ENCODE data around the gene EIF4G1. TPM values are rescaled to one million over a fixed set of nuclear protein-coding genes. Genes with fewer than 3 reads are reported as not detected.

EIF4G1 gene
- total and polyA plus RNA-seq, 2 donors (not counting 3 experiments of a cell fraction or from before 2014, with no cell fraction given), result 355 to 532 TPM

DNA sequence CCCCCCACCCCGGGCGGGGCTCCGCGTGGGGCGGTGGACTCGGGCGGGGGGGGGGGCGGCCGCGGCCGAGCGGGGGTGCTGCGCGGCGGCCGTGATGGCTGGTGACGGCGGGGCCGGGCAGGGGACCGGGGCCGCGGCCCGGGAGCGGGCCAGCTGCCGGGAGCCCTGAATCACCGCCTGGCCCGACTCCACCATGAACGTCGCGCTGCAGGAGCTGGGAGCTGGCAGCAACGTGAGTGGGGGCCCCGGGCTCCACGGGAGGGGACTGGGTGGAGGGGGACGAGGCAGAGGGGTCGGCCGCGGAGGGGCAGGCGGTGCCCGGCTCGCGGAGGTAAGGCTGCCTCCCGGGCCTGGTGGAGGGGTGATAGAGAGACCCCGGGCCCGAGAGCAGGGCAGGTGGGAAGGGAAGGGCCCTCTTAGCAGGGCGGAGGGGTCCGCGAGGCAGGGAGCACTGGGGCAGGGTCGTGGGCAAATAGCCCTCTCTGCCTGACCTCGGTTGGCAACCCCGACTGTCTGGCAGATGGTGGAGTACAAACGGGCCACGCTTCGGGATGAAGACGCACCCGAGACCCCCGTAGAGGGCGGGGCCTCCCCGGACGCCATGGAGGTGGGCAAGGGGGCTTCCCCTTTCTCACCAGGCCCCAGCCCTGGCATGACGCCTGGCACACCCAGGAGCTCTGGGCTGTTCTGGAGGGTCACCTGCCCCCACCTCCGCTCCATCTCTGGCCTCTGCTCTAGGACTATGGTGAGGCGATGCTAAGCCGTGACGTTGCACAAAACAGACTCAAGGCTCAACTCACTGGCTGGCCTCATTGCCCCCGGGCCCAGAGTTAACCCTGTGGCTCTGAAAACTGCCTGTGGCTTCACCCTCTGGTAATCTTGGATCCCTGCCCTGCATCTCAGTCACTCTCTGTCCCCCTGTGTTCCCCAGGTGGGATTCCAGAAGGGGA lies 38.2 kb upstream of the EIF4G1 start, which contains the start of gene ECE2:
TSS of gene ECE2 (plus strand) at position 62 of the 950 bp plus-strand sequence. CDS start at position 194, 132 bp downstream.
- intact Hi-C loops (cut with micrococcal nuclease), result no loop called here
- no peak for FAIRE-seq
- ChIA-PET POLR2A (no interaction called here), CTCF (no interaction called here)
- H3K9ac ChIP-seq (replicated peaks; ENCODE audit: extremely low read depth, insufficient read depth, low read length), result no peak within 1 kb of the TSS
- BruUV-seq (replicated peaks), result no TSS peak
- no peaks in the 10 kb centered on the region for H3K79me2 ChIP-seq (ENCODE audit: control insufficient read depth, insufficient read depth, low read length)
- H4K20me1 ChIP-seq (replicated peaks; ENCODE audit: control insufficient read depth, extremely low read depth, insufficient read depth, low read length), result no peaks in the 10 kb centered on the region
- DNase-seq (ENCODE audit: low read depth, low spot score), result no peak
- H3K27ac ChIP-seq (ENCODE audit: insufficient read depth, low read depth, low read length), result no peak within 1 kb of the TSS
- H3K4me1 ChIP-seq (ENCODE audit: control insufficient read depth, extremely low read depth, insufficient read depth, low read length), result no peaks in the 10 kb centered on the region
- no peaks in the 10 kb centered on the region for H3K9me1 ChIP-seq (replicated peaks; ENCODE audit: control insufficient read depth, extremely low read depth, insufficient read depth, low read length)
- no peaks in the 10 kb centered on the region for H3K36me3 ChIP-seq (ENCODE audit: control insufficient read depth in 2 of 2, extremely low read depth in 1 of 2, insufficient read depth in 2 of 2, low read length in 2 of 2)
- H3K4me3 ChIP-seq (replicated peaks in 1 of 3; ENCODE audit: insufficient read depth in 1 of 3, low read depth in 1 of 3, low read length in 3 of 3), result no peak within 1 kb of the TSS
- H3K4me2 ChIP-seq (ENCODE audit: insufficient read depth, low read length), result no peak within 1 kb of the TSS
- dilution Hi-C loops (cut with MboI; ENCODE audit: extremely low pct_ligation_motif_present, low sequenced_read_pairs), result no loop called here
- H2AFZ ChIP-seq (ENCODE audit: low read depth, low read length), result no peak within 1 kb of the TSS
- no peaks in the 10 kb centered on the region for H3K9me3 ChIP-seq (replicated peaks; ENCODE audit: control insufficient read depth, insufficient read depth, low read length)
- H3K27me3 ChIP-seq (ENCODE audit: control insufficient read depth in 2 of 2, insufficient read depth in 2 of 2, low read length in 2 of 2), result peaks cover 30 to 38% of the 10 kb centered on the region in 2 experiments
- TF ChIP-seq FOS (IDR thresholded peaks at IDR 0.05; ENCODE audit: borderline replicate concordance, insufficient read depth, low read length) (no peak), MYC (IDR thresholded peaks at IDR 0.05; ENCODE audit: low read depth, low read length) (no peak), EZH2 (IDR thresholded peaks at IDR 0.05; ENCODE audit: borderline replicate concordance, low read depth, low read length, severe bottlenecking) (no peak), POLR2AphosphoS5 (IDR thresholded peaks at IDR 0.05; ENCODE audit: insufficient read depth, low read depth, low read length) (no peak), POLR2A (IDR thresholded peaks at IDR 0.05; ENCODE audit: low read depth, low read length) (no peak), GATA2 (IDR thresholded peaks at IDR 0.05; ENCODE audit: insufficient read depth, insufficient read length, low read depth, low read length) (no peak), JUN (IDR thresholded peaks at IDR 0.05; ENCODE audit: borderline replicate concordance, insufficient read depth, insufficient read length, low read depth) (no peak)
- TF ChIP-seq, protein P1, sequence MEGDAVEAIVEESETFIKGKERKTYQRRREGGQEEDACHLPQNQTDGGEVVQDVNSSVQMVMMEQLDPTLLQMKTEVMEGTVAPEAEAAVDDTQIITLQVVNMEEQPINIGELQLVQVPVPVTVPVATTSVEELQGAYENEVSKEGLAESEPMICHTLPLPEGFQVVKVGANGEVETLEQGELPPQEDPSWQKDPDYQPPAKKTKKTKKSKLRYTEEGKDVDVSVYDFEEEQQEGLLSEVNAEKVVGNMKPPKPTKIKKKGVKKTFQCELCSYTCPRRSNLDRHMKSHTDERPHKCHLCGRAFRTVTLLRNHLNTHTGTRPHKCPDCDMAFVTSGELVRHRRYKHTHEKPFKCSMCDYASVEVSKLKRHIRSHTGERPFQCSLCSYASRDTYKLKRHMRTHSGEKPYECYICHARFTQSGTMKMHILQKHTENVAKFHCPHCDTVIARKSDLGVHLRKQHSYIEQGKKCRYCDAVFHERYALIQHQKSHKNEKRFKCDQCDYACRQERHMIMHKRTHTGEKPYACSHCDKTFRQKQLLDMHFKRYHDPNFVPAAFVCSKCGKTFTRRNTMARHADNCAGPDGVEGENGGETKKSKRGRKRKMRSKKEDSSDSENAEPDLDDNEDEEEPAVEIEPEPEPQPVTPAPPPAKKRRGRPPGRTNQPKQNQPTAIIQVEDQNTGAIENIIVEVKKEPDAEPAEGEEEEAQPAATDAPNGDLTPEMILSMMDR (IDR thresholded peaks at IDR 0.05; ENCODE audit: extremely low read depth in 1 of 2, insufficient read depth in 1 of 2, low read depth in 1 of 2, low read length in 2 of 2), result no peak
- TF ChIP-seq, protein P2, sequence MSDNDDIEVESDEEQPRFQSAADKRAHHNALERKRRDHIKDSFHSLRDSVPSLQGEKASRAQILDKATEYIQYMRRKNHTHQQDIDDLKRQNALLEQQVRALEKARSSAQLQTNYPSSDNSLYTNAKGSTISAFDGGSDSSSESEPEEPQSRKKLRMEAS (IDR thresholded peaks at IDR 0.05; ENCODE audit: insufficient read depth, insufficient read length), result no peak
